HEK293 (cell line): Measurements from ENCODE around the gene STX5.
"Not testable (repeated sequence)": the region's sequence is repeated elsewhere in the genome, so short reads cannot be mapped to it uniquely, and the experiment has no call there.

Source experiments
- CTCF ChIA-PET: fragments of 350-600 bp; formaldehyde crosslinking; extraction: SDS; loops from one replicate; lab custom pipeline; 2021; ENCODE audit warnings: antibody characterized with exemption; lab: Yijun Ruan, JAX
- POLR2A ChIA-PET: fragments of 300-600 bp; formaldehyde crosslinking; extraction: SDS; loops from one replicate; lab custom pipeline; 2020; ENCODE audit warnings: antibody characterized with exemption, inconsistent platforms; lab: Yijun Ruan, JAX
- H3K27ac ChIP-seq: fragments of 200-500 bp; sonication (Bioruptor generic); 2 replicates; pipeline ENCODE4 v1.5.1; 2014; ENCODE audit warnings: low read depth, low read length, control low read depth, inconsistent platforms; ENCODE audit errors: extremely low read depth
- H3K36me3 ChIP-seq, 2 experiments: fragments of 200-500 bp in 1 of 2; sonication (Bioruptor generic) in 1 of 2; 1 replicate in 1 of 2; 2 replicates in 1 of 2; pipeline ENCODE4 v1.5.1; 2014 to 2017; ENCODE audit warnings: inconsistent platforms in 2 of 2, low read length in 2 of 2; ENCODE audit not compliant: control insufficient read depth in 2 of 2, insufficient read depth in 1 of 2
- H3K4me1 ChIP-seq: fragments of 200-500 bp; sonication (Bioruptor generic); 2 replicates; pipeline ENCODE4 v1.5.1; 2014; ENCODE audit warnings: mild to moderate bottlenecking, low read length, inconsistent platforms; ENCODE audit not compliant: control insufficient read depth, insufficient read depth
- H3K4me3 ChIP-seq: 2 replicates; pipeline ENCODE4 v1.5.1; 2011; ENCODE audit warnings: low read depth, mild to moderate bottlenecking, control low read depth, low read length, moderate library complexity
- H3K9me3 ChIP-seq: fragments of 200-500 bp; sonication (Bioruptor generic); 2 replicates; pipeline ENCODE4 v1.5.1; 2014; ENCODE audit warnings: low read depth, low read length, inconsistent platforms; ENCODE audit not compliant: control insufficient read depth, insufficient read depth
- ZNF121 ChIP-seq: fragments of 450-650 bp; formaldehyde crosslinking; IDR thresholded peaks from 2 replicates; pipeline ENCODE4 v1.5.1; 2016; ENCODE audit warnings: missing biosample characterization, missing genetic modification characterization
- ZNF544 ChIP-seq: fragments of 450-650 bp; formaldehyde crosslinking; IDR thresholded peaks from 2 replicates; pipeline ENCODE4 v1.5.0; 2017; ENCODE audit warnings: missing biosample characterization, missing genetic modification characterization
- ZNF623 ChIP-seq: fragments of 450-650 bp; formaldehyde crosslinking; IDR thresholded peaks from 2 replicates; pipeline ENCODE4 v1.5.1; 2016; ENCODE audit warnings: missing biosample characterization, missing genetic modification characterization
- TF ChIP-seq, protein P1 (sequence below): fragments of 450-650 bp; formaldehyde crosslinking; IDR thresholded peaks from 2 replicates; pipeline ENCODE4 v1.5.1; 2016; ENCODE audit warnings: missing biosample characterization, missing genetic modification characterization
- TF ChIP-seq, protein P2 (sequence below): fragments of 450-650 bp; formaldehyde crosslinking; IDR thresholded peaks from 2 replicates; pipeline ENCODE4 v1.5.1; 2017; ENCODE audit warnings: missing biosample characterization, missing genetic modification characterization
- TF ChIP-seq, protein P3 (sequence below): fragments of 450-650 bp; formaldehyde crosslinking; IDR thresholded peaks from 2 replicates; pipeline ENCODE4 v1.5.1; 2016; ENCODE audit warnings: missing biosample characterization, missing genetic modification characterization
- TF ChIP-seq, protein P4 (sequence below): fragments of 450-650 bp; formaldehyde crosslinking; IDR thresholded peaks from 2 replicates; pipeline ENCODE4 v1.5.1; 2016; ENCODE audit warnings: missing biosample characterization, missing genetic modification characterization
- TF ChIP-seq, protein P5 (sequence below): IDR thresholded peaks from 2 replicates; pipeline ENCODE4 v1.6.1; 2011; ENCODE audit warnings: mild to moderate bottlenecking, low read depth, low read length, borderline replicate concordance
- TF ChIP-seq, protein P6 (sequence below): fragments of 450-650 bp; IDR thresholded peaks from 2 replicates; pipeline ENCODE4 v1.5.1; 2018; ENCODE audit warnings: missing biosample characterization, missing genetic modification characterization

Gene STX5

DNA sequence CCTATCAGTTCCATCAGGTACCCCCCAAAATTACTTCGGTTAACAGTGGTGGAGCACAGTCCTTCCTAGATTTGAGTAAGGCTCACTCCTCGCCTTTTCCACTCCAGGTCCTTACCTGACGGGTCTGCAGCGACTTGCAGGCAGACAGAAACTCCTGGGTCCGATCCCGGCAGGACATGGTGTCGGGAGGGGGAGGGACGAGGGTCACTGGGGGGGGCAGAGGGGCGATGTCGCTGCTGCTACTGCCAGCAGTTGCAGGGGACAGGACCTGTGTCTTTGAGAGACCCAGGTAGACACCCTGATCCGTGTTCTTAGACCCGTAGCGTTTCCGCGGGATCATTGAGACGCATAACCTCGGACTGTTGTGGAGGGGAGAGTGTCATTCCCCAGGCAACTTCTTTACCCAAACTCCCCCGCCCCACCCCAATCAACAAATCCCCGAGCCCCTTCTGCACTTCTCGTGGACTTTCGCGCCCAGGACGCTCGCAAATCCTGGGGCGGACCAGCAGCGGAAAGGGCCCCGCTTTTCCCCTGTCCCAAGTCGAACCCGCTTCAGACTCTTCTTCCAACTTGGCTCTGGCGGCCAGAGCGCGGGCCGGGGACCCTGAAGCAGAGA is 839 bp downstream of the STX5 start (continued):
- TF ChIP-seq, protein P1, sequence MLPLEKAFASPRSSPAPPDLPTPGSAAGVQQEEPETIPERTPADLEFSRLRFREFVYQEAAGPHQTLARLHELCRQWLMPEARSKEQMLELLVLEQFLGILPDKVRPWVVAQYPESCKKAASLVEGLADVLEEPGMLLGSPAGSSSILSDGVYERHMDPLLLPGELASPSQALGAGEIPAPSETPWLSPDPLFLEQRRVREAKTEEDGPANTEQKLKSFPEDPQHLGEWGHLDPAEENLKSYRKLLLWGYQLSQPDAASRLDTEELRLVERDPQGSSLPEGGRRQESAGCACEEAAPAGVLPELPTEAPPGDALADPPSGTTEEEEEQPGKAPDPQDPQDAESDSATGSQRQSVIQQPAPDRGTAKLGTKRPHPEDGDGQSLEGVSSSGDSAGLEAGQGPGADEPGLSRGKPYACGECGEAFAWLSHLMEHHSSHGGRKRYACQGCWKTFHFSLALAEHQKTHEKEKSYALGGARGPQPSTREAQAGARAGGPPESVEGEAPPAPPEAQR (tag by site-specific recombination) = no peak
- TF ChIP-seq, protein P2, sequence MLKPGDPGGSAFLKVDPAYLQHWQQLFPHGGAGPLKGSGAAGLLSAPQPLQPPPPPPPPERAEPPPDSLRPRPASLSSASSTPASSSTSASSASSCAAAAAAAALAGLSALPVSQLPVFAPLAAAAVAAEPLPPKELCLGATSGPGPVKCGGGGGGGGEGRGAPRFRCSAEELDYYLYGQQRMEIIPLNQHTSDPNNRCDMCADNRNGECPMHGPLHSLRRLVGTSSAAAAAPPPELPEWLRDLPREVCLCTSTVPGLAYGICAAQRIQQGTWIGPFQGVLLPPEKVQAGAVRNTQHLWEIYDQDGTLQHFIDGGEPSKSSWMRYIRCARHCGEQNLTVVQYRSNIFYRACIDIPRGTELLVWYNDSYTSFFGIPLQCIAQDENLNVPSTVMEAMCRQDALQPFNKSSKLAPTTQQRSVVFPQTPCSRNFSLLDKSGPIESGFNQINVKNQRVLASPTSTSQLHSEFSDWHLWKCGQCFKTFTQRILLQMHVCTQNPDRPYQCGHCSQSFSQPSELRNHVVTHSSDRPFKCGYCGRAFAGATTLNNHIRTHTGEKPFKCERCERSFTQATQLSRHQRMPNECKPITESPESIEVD (tag by site-specific recombination) = no peak
- TF ChIP-seq, protein P3, sequence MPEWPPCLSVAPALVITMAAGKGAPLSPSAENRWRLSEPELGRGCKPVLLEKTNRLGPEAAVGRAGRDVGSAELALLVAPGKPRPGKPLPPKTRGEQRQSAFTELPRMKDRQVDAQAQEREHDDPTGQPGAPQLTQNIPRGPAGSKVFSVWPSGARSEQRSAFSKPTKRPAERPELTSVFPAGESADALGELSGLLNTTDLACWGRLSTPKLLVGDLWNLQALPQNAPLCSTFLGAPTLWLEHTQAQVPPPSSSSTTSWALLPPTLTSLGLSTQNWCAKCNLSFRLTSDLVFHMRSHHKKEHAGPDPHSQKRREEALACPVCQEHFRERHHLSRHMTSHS (tag by site-specific recombination) = no peak
- TF ChIP-seq ZNF623 = no peak

DNA sequence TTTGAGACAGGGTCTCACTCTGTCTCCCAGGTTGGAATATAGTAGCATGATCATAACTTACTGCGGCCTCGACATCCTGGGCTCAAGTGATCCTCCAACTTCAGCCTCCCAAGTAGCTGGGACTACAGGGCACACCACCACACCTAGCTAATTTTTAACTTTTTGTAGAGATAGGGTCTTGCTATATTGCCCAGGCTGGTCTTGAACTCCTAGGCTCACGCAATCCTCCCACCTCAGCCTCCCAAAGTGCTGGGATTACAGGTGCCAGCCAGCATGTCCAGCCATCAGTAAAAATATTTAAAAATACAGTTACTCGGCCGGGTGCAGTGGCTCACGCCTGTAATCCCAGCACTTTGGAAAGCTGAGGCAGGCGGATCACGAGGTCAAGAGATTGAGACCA is 3.7 kb downstream of the STX5 start:
- H3K4me1 ChIP-seq = not testable (repeated sequence)
- H3K36me3 ChIP-seq = peaks cover 0 to 57% of the 10 kb centered on the region in 2 experiments; a peak in 2 of 3 replicates
- TF ChIP-seq ZNF121 (tag by site-specific recombination) = peak; percentile 55; the same call in 1 of the 2 replicates
- TF ChIP-seq, all 188 proteins: peak for 1; not testable (repeated sequence) for 187
- CTCF ChIA-PET = interaction anchor here (0.7 kb wide), 1 partner anchor 41 kb away, joined by 3 read pairs; no protein-coding TSS in a partner anchor
- H3K27ac ChIP-seq, H3K9me3 ChIP-seq, H3K4me3 ChIP-seq: not testable (repeated sequence)
- POLR2A ChIA-PET = interaction anchor here (1.1 to 2.2 kb wide), 4 partner anchors 13 to 101 kb away, joined by 4 to 12 read pairs (median 4); partner anchors contain the start of genes HNRNPUL2, NXF1 and SLC3A2

DNA sequence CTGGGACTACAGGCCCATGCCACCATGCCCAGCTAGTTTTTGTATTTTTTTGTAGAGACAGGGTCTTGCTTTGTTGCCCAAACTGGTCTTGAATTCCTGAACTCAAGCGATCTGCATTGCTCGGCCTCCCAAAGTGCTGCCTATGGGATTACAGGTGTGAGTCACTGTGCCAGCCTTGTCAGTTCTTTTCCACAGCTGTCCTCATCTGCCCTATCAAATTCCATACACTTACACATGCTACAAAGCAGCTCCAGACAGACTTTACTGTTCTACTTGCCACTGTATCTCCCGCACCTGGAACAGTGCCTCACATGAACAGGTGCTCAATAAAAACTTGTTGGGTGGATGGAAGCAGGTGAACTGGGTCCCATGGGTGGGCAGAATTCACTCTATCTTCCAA is 8.2 kb downstream of the STX5 start:
- CTCF ChIA-PET = no interaction called here
- Histone ChIP-seq H3K36me3 (peaks cover 15 to 80% of the 10 kb centered on the region in 2 experiments; a peak in 2 of 3 replicates), H3K9me3 (no peaks in the 10 kb centered on the region), H3K27ac (no peak overlapping the region), H3K4me1 (no peaks in the 10 kb centered on the region)
- TF ChIP-seq, protein P4, sequence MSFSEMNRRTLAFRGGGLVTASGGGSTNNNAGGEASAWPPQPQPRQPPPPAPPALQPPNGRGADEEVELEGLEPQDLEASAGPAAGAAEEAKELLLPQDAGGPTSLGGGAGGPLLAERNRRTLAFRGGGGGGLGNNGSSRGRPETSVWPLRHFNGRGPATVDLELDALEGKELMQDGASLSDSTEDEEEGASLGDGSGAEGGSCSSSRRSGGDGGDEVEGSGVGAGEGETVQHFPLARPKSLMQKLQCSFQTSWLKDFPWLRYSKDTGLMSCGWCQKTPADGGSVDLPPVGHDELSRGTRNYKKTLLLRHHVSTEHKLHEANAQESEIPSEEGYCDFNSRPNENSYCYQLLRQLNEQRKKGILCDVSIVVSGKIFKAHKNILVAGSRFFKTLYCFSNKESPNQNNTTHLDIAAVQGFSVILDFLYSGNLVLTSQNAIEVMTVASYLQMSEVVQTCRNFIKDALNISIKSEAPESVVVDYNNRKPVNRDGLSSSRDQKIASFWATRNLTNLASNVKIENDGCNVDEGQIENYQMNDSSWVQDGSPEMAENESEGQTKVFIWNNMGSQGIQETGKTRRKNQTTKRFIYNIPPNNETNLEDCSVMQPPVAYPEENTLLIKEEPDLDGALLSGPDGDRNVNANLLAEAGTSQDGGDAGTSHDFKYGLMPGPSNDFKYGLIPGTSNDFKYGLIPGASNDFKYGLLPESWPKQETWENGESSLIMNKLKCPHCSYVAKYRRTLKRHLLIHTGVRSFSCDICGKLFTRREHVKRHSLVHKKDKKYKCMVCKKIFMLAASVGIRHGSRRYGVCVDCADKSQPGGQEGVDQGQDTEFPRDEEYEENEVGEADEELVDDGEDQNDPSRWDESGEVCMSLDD (tag by site-specific recombination) = no peak
- TF ChIP-seq, protein P5, sequence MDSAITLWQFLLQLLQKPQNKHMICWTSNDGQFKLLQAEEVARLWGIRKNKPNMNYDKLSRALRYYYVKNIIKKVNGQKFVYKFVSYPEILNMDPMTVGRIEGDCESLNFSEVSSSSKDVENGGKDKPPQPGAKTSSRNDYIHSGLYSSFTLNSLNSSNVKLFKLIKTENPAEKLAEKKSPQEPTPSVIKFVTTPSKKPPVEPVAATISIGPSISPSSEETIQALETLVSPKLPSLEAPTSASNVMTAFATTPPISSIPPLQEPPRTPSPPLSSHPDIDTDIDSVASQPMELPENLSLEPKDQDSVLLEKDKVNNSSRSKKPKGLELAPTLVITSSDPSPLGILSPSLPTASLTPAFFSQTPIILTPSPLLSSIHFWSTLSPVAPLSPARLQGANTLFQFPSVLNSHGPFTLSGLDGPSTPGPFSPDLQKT = no peak
- TF ChIP-seq, protein P6, sequence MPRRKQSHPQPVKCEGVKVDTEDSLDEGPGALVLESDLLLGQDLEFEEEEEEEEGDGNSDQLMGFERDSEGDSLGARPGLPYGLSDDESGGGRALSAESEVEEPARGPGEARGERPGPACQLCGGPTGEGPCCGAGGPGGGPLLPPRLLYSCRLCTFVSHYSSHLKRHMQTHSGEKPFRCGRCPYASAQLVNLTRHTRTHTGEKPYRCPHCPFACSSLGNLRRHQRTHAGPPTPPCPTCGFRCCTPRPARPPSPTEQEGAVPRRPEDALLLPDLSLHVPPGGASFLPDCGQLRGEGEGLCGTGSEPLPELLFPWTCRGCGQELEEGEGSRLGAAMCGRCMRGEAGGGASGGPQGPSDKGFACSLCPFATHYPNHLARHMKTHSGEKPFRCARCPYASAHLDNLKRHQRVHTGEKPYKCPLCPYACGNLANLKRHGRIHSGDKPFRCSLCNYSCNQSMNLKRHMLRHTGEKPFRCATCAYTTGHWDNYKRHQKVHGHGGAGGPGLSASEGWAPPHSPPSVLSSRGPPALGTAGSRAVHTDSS (tag by site-specific recombination) = no peak
- TF ChIP-seq ZNF544 (tag by site-specific recombination) = no peak
- TF ChIP-seq, all 188 proteins: peak for 0
- POLR2A ChIA-PET = interaction anchor here (0.9 to 1.0 kb wide), 2 partner anchors 22 to 63 kb away, joined by 3 read pairs; no protein-coding TSS in a partner anchor
- H3K4me3 ChIP-seq = no peak overlapping the region
